Measurements from ENCODE around the gene CWC27.
A peak's percentile ranks its signal among the peaks of the same experiment; 100 is the strongest.

CWC27 gene

DNA sequence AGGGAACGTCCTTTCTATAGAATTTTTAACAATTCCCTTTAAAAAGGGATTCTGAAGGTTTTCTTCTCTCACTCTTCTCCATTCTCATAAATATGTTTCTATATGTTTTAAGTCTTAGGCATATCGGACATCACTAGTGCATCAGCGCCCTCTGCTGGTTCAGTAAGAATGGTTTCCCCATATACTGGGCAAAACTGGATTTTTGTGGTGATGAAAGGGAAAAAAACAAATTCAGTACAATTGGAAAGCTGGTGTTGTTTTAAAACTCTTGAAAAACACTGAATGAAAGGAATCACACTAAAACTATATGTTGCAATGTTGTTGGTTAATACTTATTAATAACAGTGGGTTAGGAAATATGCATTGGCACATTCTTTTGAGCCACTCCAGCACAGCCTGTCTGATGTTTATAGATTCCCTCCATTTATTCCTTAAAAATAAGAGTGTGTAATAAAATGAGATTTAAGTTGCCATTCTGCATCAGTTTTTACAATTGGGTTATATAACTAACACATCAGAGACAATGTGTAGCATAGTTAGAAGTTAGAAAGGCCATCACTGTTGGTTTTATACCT lies 15.8 kb downstream of the CWC27 start:
- peak; percentile 46 for DNase-seq (ENCODE audit: low read depth)
- TF ChIP-seq, protein P1, sequence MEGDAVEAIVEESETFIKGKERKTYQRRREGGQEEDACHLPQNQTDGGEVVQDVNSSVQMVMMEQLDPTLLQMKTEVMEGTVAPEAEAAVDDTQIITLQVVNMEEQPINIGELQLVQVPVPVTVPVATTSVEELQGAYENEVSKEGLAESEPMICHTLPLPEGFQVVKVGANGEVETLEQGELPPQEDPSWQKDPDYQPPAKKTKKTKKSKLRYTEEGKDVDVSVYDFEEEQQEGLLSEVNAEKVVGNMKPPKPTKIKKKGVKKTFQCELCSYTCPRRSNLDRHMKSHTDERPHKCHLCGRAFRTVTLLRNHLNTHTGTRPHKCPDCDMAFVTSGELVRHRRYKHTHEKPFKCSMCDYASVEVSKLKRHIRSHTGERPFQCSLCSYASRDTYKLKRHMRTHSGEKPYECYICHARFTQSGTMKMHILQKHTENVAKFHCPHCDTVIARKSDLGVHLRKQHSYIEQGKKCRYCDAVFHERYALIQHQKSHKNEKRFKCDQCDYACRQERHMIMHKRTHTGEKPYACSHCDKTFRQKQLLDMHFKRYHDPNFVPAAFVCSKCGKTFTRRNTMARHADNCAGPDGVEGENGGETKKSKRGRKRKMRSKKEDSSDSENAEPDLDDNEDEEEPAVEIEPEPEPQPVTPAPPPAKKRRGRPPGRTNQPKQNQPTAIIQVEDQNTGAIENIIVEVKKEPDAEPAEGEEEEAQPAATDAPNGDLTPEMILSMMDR (IDR thresholded peaks at IDR 0.05; ENCODE audit: control insufficient read depth, extremely low read depth, insufficient read depth): peak; percentile 88
- H3K4me3 ChIP-seq (ENCODE audit: low read depth, low read length): no peak overlapping the region

DNA sequence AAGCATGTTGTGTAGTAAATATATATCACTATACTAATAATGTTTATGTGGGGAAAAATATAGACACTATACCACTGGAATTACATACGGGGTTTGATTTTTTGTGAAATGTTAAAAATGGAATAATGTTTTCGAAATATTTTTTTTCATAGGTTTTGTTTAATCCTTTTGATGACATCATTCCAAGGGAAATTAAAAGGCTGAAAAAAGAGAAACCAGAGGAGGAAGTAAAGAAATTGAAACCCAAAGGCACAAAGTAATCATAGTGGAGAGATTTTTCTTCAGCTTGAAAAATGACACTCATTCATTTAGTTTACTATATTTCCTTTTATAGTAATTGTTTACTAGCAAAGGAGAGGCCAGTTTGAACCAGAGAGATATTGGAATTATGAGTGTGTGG lies 17.6 kb downstream of the CWC27 start:
- H3K4me3 ChIP-seq (ENCODE audit: low read depth, low read length): no peak overlapping the region
- no peak for DNase-seq (ENCODE audit: low read depth)
- TF ChIP-seq, protein P1 (IDR thresholded peaks at IDR 0.05; ENCODE audit: control insufficient read depth, extremely low read depth, insufficient read depth): no peak

DNA sequence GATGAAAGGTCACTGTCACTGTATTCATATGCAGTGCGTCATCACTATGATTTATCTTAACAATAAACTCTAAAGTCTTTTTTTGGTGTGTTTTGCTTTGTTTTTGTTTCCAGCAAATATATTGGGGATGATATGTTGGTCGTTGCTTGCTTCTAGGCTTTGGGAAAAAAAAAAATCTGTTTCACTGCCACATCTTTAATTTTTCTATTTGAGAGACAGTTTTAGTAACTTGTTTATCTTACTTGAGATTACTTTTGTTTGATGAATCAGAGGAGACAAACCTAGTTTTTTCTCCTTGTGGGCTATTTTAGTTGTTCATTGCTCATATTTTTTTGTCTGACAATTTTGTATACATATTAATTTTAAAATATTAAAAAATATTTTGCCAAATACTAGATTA lies 19.4 kb downstream of the CWC27 start:
- TF ChIP-seq, protein P1 (IDR thresholded peaks at IDR 0.05; ENCODE audit: control insufficient read depth, extremely low read depth, insufficient read depth): no peak
- no peak overlapping the region for H3K4me3 ChIP-seq (ENCODE audit: low read depth, low read length)
- DNase-seq (ENCODE audit: low read depth): no peak

DNA sequence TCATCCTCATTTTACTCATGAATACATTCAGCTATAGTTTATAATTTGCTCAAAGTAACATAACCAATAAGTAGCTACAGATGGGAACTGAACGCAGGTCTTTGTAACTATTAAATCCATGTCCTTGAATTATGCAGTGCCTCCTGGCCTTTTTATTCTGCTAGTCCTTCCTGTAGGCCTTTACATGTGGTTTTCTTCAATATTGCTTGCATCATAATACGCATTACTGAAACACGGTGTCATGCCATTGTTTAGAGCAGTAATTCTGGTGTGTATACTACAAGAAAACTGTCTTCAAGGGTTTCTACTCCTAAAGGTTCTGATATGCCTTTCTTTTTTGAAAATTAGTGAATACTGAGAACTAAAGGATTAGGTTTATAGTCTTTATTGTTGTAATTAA lies 20.7 kb downstream of the CWC27 start:
- TF ChIP-seq, protein P1 (IDR thresholded peaks at IDR 0.05; ENCODE audit: control insufficient read depth, extremely low read depth, insufficient read depth): no peak
- no peak overlapping the region for H3K4me3 ChIP-seq (ENCODE audit: low read depth, low read length)
- DNase-seq (ENCODE audit: low read depth): no peak

DNA sequence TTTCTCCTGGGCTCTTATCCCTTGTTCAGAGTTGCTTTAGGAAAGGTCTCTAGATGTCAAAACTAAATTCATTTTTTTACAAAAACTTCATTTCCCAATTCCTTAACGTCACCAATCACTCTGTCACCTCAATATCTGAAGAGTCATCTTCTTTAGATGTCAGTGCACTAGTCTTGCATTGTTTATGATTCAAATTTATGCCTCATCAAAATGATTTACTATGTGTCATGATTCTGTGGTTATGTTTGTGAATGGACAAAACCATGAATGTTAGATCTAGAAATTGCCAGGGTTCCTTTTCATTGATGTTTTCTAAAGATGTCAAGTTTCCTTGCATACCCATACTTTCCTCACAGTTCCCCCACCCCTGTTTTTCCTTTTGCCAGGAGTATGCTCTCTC lies 21.5 kb downstream of the CWC27 start:
- no peak overlapping the region for H3K4me3 ChIP-seq (ENCODE audit: low read depth, low read length)
- TF ChIP-seq, protein P1 (IDR thresholded peaks at IDR 0.05; ENCODE audit: control insufficient read depth, extremely low read depth, insufficient read depth): no peak
- no peak for DNase-seq (ENCODE audit: low read depth)

DNA sequence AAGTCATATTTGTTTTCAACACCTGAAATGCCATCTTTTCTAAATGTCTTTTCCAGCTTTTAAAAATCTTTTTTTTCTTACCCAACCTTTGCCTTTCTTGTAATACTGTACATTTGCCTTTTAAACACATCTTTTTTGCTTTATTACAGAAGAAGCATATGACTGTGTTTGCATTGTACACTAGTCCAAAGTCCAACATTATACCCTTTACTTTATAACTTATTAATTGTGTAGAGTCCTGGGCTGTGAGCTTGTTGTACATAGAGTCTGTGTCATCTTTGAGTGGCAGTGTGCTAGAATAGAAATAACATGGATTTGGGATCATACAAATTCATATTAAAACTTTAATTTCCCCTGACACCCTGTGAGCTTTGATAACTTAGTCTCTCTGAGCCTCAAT lies 23.7 kb downstream of the CWC27 start:
- TF ChIP-seq, protein P1 (IDR thresholded peaks at IDR 0.05; ENCODE audit: control insufficient read depth, extremely low read depth, insufficient read depth): no peak
- DNase-seq (ENCODE audit: low read depth): no peak
- no peak overlapping the region for H3K4me3 ChIP-seq (ENCODE audit: low read depth, low read length)

DNA sequence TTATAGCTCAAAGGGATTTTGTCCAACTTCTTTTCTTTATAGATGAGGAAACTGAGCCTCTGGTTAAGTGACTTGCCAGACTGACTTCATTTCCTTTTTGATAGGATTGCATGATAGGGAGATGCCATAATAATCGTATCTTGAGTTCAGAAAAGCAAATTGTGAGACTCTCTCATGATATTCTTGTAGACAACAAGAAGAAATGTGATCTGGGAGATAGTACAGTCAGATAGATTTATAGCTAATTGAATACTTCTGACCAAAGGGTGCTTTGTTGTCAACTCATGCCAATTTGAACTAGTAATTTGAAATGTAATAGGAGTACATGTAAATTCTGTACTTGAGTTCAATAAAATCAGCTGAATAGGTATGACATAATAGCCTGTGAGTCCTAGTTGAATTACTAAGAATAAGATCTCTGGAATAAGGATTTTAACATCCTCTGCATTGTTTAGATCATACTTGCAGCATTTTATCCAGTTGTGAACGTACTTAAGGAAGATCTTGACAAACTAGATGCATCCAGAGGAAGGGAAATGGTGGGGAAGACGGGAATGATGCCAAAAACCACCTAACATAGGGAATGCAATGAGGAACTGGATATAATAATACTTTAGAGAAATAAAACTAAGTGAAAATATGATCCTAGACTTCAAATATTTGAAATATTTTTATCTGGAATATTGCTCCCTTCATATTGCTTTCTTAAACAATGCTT lies 25.5 kb downstream of the CWC27 start:
- H3K4me3 ChIP-seq (ENCODE audit: low read depth, low read length): no peak overlapping the region
- TF ChIP-seq, protein P1 (IDR thresholded peaks at IDR 0.05; ENCODE audit: control insufficient read depth, extremely low read depth, insufficient read depth): no peak
- no peak for DNase-seq (ENCODE audit: low read depth)

All from LNCaP clone FGC (cell line).